ENCODE measurements around the gene SMG1.

DNA sequence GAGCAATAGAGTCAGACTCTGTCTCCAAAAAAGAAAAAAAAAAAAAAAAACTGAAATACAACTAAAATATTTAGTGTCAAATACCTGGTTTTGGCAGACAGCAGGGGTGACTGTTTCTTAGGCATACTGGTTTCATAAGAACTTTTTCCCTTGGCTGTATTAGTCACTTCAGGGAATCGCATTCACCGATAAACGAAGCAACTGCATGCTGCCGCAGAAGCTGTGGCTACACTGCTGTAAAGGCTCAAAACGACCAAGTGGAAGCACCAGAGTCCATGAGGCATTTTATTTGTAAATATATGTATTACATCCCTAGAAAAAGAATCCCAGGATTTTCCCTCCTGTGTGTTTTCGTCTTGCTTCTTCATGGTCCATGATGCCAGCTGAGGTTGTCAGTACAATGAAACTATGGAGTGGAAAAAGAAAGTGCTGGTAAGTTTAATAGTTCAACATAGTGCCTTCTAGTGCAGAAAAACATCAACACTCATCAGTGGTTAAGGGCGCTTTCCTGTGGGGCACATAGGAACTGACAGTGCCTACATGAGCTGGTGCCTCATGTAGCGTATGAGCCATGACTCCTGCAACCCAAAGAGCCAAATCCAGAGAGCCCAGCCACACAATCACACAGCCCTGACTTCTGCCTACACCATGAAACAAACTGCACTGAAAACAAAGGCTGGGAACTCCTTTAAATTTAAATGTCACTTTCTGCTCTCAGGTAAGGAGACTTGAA lies 143.3 kb downstream of the SMG1 start:
- TF ChIP-seq POLR2A (IDR thresholded peaks at IDR 0.05; ENCODE audit: low read length), result no peak
- no peak for TF ChIP-seq GATA1 (IDR thresholded peaks at IDR 0.05; ENCODE audit: low read depth, low read length)

Data from erythroblast (primary cell).